Measurements from ENCODE around the gene NMS. TPM values are rescaled to one million over a fixed set of nuclear protein-coding genes. Genes with fewer than 3 reads are reported as not detected.

Gene NMS
- total and polyA plus RNA-seq, 2 of the 13 experiments (the other 11 are each of a cell fraction or from before 2014, with no cell fraction given): not detected

- TF ChIP-seq AHR (CRISPR knock-in tag; IDR thresholded peaks at IDR 0.05) (peak; percentile 36; the same call in 1 of the 2 replicates), ZNF256 (CRISPR knock-in tag; conservative IDR thresholded peaks at IDR 0.05) (0 out of 2 replicates have a peak, but pooled peaks have one; percentile 79), ZNF496 (CRISPR knock-in tag; IDR thresholded peaks at IDR 0.05; ENCODE audit: insufficient replicate concordance) (no peak), ELF3 (CRISPR knock-in tag; IDR thresholded peaks at IDR 0.05) (peak; percentile 80), SIN3B (IDR thresholded peaks at IDR 0.05; ENCODE audit: low read length) (no peak), RFX3 (CRISPR knock-in tag; IDR thresholded peaks at IDR 0.05) (no peak), PCBP1 (IDR thresholded peaks at IDR 0.05; ENCODE audit: borderline replicate concordance, low read depth, low read length) (no peak), ZNF724P (CRISPR knock-in tag; IDR thresholded peaks at IDR 0.05; ENCODE audit: borderline replicate concordance) (peak; percentile 86; the same call in 1 of the 2 replicates), ZNF253 (CRISPR knock-in tag; IDR thresholded peaks at IDR 0.05; ENCODE audit: borderline replicate concordance) (no peak), ZNF329 (CRISPR knock-in tag; IDR thresholded peaks at IDR 0.05; ENCODE audit: low read depth) (no peak), ZBTB25 (CRISPR knock-in tag; IDR thresholded peaks at IDR 0.05) (peak; percentile 63; the same call in 1 of the 2 replicates), ZNF891 (CRISPR knock-in tag; IDR thresholded peaks at IDR 0.05) (no peak), MNT (IDR thresholded peaks at IDR 0.05) (no peak), SMC3 (IDR thresholded peaks at IDR 0.05; ENCODE audit: low read length) (no peak), MLXIP (CRISPR knock-in tag; IDR thresholded peaks at IDR 0.05; ENCODE audit: borderline replicate concordance) (no peak), ZNF160 (CRISPR knock-in tag; IDR thresholded peaks at IDR 0.05) (0 out of 2 replicates have a peak, but pooled peaks have one; percentile 36), ZNF124 (CRISPR knock-in tag; IDR thresholded peaks at IDR 0.05) (peak; percentile 73; the same call in 1 of the 2 replicates), PRMT3 (CRISPR knock-in tag; IDR thresholded peaks at IDR 0.05; ENCODE audit: borderline replicate concordance, low read depth) (0 out of 2 replicates have a peak, but pooled peaks have one; percentile 53), SIX4 (CRISPR knock-in tag; IDR thresholded peaks at IDR 0.05) (0 out of 2 replicates have a peak, but pooled peaks have one; percentile 16), ZNF350 (CRISPR knock-in tag; IDR thresholded peaks at IDR 0.05; ENCODE audit: borderline replicate concordance, low read depth) (0 out of 2 replicates have a peak, but pooled peaks have one; percentile 23), ZNF225 (CRISPR knock-in tag; IDR thresholded peaks at IDR 0.05) (peak; percentile 52; the same call in 1 of the 2 replicates), ZNF232 (CRISPR knock-in tag; IDR thresholded peaks at IDR 0.05; ENCODE audit: borderline replicate concordance) (peak; percentile 93), CBFB (CRISPR knock-in tag; IDR thresholded peaks at IDR 0.05) (no peak), HOMEZ (CRISPR knock-in tag; IDR thresholded peaks at IDR 0.05; ENCODE audit: low read depth) (0 out of 2 replicates have a peak, but pooled peaks have one; percentile 26), ZFP1 (CRISPR knock-in tag; IDR thresholded peaks at IDR 0.05) (no peak; the same call in 1 of the 2 replicates)
Measured at GRCh38 chr2:100470898-100471514, 724 bp downstream of the NMS start (continued).
